ENCODE data around the gene KCNIP3.

KCNIP3 gene

DNA sequence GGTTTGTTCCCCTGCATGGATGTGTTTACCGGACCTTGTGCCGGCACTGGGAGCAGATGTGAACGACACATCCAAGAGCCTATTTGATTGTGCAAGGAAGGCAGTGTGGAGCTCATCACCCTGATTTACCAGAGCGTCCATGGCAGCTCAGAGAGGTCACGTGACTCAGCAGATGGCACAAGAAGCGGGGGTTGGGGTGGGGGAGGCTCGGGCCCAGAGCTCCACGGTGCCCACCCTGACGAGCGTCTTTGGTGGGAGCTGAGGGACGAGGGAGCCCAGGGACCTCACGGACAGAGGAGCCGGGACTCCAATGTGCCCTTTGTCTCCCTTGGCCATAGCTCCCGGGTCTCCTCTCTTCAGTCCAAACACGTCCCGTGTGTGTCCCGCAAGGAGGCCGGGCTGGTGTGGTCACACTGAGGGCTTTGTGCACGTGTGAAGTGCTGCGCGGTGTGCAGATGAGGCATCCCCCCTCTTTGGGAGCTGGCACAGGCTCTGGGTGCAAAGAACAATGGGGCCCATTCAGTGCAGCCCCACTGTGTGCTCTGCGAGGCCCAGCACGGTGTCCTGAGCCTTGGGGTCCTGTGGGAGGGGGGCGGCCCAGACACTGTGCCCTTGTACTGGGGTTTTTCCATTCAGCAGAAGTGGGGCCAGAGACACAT lies 15.5 kb downstream of the KCNIP3 start:
- no peak for DNase-seq (ENCODE audit: low read depth in 3 of 3, low spot score in 1 of 3)

DNA sequence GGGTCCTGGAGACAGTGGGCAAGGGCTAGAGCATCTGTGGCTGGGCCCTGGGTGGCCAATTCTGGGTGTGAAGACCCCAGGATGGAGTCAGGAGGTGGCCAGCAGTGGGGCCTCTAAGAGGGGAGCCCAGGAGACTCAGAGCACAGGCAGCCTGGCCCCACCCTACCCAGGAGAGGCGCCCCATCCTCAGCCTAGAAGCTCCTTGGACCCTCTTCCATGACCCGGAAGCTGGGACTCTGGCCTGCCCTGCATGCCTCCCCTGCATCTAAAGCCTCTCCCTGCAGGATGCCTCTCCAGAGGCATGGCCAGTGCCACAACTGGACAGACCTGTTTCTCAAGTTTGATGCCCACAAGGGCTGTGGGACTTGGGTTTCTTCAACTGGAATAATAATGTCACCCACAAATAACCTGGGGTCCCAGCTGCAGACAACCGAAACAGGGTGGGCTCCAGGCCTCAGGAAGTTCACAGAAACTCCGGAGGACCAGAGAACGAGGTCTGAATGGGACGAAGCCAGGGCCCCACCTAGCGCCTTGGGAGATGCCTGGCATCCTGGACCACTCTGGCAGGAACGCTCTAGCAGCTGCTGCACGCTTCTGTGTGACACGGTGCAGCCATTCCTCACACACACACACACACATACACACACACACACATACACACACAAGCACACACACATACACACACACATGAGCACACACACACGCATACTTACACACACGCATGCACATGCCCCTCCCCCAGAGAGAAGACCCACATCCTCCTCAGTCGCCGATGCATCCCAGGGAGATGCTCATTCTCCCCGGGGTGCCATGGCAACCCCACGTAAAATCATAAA lies 16.4 kb downstream of the KCNIP3 start:
- no peak for DNase-seq (ENCODE audit: low read depth in 3 of 3, low spot score in 1 of 3)

DNA sequence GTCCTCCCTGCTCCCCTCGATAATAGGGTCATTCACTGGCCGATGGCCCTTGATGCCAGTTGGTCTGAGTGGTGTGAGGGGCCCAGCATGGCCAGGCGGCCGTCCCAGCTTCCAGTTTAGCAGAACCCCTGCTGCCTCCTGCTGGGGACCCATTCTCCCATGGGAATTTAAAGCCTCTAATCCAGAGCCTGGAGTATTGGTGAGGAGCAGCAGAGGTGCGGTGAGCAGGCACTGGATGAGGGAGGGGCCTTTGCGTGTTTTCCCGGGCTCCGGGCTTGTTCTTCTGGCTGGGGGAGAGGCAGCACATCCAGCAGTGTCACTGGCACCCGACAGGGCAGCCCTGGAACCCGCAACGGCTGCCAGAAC lies 17.4 kb downstream of the KCNIP3 start:
- DNase-seq (ENCODE audit: low read depth in 3 of 3, low spot score in 1 of 3): no peak

DNA sequence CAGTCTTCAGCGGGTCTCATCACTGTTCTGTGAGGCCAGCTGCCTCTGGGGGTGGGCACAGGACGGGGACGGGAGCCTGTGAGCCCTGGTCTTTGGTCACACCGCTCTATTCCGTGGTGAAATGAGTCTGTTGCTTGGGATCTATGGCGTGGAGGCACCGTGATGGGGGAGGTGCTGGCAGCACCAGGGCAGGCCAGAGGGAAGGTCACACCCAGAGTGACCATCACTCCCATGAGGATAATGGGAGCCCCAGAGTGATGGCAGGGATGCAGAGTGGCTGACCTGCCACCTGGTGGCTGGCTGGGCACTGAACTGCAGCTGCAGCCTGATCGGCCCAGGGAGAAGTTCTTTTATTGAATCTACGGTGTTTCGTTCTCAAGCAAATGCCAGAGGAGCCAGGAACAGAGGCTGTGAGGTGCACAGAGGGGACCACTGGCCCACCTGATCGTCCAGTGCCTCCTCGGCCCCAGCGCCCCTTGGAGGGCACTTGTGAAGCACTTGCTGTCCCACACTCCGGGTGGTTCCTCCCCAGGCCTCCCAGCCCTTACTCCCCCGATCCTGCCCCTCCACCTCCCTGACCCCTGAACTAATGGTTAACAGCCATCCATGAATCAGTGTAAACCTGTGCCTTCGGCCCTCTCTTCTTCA lies 17.9 kb downstream of the KCNIP3 start:
- no peak for DNase-seq (ENCODE audit: low read depth in 3 of 3, low spot score in 1 of 3)

DNA sequence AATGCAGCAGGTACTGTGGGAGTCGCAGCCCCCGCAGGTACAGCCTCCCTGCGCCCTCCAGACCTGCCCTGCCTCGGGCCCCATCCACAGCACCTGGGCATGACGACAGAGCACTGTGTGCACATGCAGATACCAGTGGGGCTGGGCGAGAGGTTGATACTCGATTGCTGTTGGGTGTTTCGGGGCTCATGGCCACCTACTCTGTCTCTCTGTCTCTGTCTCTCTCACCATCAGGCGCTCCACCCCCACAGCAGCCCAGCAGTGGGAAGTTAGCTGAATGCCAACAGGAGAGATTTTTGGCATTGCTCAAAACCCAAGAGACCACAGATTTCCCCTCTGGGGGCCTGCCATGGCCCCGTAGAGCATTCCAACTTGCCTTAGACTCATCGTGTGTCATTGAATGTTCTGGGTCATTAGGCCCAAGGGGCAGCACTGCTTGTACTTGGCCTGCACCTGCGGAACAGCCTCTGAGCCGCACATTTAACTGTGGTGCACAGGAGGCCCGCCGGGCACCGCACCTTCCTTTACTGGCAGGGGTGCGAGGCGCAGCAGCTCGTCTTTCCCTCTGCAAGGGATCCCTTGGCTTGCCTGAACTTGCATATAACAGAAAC lies 18.8 kb downstream of the KCNIP3 start:
- no peak for DNase-seq (ENCODE audit: low read depth in 3 of 3, low spot score in 1 of 3)

DNA sequence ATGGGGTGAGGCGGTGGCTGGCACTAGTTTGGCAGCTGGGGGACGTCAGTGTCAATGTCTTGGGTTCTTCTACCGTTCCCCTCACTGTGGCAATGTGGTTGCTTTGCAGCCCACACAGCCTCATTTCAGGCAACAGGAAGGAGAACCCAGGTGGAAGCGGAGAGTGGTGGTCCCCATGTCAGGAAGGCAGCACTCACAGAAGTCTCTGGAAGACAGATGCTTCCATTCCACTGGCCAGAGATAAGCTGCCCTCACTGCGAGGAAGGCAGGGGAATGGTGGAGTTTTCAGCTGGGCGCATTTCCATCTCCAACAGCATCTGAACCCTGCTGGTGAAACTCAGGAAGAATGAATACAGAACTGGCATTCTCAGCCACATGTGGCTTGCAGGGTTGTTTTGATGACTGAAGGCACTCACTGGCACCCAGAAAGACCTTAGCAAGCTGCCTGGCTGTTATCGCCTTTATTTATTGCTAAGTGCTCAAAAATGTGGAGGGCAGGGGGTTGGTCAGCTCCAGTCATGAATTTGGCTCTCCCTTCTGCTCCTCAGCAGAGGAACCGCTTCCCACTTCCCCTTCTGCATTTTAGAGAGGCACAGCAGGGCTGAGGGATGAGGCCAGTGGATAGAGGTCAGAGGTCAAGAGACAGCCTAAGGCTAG lies 19.4 kb downstream of the KCNIP3 start:
- no peak for DNase-seq (ENCODE audit: low read depth in 3 of 3, low spot score in 1 of 3)

DNA sequence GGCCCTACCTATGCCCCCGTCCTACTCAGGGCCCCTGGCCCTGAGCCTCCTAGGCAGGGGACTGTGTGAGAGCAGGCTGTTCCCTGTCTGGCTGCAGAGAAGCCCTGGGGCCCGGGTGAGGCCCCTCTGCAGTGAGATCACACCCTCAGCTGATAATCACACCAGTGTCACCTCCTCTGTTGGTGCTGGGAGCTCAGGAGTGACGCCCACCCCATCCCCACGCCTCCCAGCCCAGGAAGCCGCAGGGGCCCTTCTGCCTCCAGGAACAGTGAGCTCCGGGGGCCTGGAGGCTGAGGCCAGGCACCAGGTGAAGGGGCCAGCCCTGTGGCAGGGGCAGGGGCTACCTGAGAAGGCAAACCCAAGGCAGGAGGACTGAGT lies 20.0 kb downstream of the KCNIP3 start:
- no peak for DNase-seq (ENCODE audit: low read depth in 3 of 3, low spot score in 1 of 3)

DNA sequence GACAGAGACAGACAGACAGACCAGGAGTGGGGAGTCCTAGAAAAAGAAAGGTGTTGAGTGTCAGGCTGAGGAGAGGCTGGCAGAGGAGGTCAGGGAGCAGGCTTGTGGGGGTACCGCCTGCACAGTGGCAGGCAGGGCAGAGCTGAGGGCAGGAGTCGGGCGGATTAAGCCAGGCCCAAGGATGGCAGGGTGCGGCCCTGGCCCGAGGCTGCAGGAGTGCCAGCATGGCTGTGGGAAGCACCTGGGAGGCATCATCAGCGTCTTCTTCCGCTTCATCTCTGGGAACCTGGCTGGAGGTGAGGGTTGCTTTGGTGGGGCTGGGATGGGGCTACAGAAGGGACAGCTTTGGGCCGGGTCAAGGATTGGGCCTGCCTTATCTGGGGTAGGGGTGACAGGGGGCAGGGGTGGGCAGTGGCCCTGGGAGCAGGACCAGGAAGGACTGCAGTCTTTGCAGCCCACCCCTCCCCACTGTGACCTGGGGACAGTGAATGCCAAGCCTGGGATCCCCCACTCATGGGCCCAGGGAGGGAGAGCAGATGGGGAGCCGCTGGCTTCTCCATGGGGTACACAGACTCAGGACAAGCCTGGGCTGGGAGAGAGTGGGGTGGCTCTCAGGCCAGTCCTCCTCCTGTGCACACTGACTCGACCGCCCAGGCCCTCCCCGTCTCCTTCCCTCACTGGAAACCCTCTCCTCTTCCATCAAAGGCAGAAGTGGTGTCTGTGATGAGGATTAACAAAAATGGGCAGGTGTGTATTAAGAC lies 20.7 kb downstream of the KCNIP3 start:
- DNase-seq (ENCODE audit: low read depth in 3 of 3, low spot score in 1 of 3): no peak

DNA sequence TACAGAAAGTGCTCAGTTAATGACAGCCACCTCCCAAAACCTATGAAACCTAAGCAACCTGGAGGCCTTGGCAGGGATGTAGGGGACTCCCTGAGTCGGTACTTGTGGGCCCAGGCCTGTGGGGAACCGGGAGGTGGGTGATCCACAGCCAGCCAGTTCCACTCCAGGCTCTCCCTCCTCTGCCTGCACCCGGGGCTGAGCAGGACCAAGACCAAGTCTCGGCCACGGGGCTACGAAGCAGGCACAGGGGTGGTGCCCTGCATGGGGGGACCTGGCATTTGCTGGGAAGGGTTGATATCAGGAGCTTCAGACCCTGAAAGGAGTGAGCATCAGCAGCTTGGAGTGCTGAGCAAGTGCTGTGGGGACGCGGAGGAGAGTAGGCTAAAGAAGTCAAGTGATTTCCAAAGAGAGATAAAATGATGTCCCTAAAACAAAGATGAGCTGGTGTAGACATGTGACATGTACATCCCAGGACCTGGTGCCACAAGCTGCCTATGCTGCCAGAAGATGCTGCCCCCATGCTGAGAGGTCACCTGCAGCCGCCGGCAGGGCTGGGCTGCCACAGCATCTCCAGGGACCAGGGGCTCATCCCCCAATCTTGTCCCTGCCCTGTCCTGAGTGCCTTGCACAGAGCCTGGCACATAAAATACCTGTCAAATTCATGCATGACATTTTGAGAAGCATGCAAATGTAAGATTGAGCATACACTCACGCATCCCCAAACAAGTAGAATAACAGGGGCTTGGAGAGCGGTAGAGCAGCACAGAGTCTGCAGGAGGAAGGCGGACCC lies 21.5 kb downstream of the KCNIP3 start:
- DNase-seq (ENCODE audit: low read depth in 3 of 3, low spot score in 1 of 3): no peak

DNA sequence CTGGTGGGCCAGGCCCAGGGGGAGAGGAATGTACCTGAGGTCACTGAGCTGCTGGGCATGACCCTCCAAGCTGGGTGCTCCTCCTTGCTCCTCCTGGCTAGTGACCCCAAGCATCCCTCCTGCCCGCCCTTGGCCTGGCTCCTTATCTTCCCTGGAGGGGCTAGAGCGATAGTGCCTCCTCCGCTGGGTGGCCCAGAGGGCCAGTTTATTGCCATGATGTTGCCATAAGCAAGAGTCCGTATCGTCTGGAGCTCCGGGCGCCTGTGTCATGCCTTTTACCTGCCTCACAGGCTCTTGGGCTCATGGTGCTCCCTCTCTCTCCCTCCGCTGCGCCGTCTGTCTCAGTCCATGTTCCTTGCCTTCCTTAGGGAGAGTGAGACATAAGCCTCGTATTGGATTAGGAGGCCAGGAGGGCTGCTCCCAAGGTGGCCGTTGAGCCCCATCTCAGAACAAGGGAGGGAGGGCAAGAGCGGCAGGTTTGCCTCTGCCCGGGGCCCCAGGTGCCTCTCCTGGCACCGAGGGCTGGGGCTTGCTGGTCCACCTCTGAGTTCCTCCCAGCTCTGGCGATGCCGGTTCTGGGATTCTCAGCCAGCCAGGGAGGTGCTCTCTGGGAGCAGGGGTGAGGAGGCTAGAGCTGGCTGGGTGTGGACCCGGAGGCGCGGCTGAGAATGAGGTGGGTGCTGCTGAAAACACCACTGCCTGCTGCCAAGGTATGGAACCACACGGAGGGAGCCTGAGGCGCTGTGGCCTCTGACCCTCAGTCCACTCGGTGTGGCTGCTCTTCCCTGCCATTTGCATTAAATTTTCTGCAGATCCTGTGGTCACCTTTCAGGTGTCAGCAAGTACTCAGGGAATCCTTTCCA lies 22.6 kb downstream of the KCNIP3 start:
- DNase-seq (ENCODE audit: low read depth in 3 of 3, low spot score in 1 of 3): no peak

DNA sequence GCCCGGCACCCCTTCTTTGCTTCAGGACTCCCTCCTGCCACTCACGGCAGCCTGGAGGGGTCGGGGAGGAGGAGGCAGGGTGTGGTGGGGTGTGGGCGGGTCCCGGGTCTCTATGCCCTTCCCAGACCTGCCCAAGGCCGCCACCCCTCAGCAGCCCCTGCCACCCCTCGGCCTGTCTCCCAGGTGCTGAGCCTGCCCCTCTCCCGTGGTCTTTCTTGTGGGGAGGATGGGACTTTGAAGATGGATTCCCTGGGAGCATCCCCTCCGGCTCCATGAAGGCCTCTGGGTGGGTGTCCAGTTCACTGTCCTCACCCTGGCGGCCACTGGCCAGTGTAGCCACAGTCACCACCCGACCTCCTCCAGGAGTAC lies 23.2 kb downstream of the KCNIP3 start:
- DNase-seq (ENCODE audit: low read depth in 3 of 3, low spot score in 1 of 3): no peak

DNA sequence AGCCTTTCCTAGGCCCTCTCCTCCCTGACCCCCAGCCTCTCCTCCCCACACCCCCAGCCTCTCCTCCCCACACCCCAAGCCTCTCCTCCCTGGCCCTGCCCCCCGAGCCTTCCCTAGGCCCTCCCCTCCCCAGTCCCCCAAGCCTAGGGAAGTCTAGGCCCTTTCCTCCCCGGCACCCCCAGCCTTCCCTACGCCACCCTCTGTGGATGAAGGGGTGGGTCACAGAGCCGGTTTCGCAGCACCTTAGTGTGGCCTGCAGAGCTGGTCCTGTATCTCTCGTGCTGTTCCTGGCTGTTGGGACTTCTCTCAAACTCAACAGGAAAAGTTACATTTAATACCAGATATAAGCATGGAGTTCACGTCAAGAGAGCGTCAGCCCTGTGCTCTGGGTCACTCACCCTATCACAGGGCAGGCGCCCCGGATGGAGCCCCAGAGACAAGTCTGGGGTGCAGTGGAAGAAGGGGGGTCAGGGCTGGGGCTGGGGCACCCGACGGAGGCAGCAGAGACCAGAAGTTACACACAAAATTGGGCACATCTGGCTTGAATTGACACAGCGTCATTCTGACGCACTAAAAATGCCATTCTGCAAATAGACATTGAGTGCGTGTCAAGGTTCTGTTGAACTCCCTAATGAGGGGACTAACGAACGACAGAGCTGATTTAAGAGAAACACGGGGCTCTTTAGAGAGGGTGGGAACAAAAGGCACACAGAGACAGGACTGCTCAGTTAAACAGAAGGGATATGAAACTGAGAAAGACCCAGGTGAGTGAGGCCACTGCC lies 24.0 kb downstream of the KCNIP3 start:
- DNase-seq (ENCODE audit: low read depth in 3 of 3, low spot score in 1 of 3): no peak

DNA sequence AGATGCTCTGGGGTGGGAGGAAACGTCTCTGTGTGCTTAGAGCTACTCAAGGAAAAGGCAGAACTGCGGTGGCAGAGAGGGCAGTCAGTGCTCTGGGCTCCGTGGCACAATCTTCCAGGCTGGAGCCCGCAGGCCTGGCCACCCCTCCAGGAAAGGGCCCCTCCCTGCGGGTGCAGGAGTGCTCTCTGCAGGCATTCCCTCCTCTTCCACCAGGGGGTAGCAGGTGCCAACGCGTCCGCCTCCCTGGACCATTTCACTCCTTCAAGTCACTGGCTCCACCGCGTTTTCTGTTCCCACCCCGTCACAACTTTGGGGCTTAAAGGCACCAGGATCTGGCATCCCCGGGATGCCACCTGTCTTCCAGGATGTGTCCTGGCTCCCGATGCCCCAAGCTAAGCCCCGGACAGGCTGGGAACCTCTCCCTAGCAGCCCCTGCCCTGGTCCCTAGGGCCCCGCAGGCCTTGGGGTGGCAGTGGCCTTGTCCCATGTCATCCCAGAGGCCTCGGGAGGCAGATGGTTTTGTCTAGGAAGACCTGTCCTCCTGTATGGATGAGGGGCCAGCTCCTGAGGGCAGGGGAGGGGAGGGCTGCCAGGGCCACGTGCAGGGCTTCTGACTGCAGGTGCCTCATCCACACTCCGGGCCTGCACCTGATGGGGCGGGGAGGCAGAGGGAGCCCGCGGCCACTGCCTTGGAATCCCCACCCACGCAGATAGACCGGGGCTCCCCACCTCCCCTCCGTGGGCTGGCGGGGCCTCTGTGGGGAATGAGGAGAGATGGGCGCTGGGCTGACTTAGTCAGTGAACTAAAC lies 26.4 kb downstream of the KCNIP3 start:
- no peak for DNase-seq (ENCODE audit: low read depth in 3 of 3, low spot score in 1 of 3)

DNA sequence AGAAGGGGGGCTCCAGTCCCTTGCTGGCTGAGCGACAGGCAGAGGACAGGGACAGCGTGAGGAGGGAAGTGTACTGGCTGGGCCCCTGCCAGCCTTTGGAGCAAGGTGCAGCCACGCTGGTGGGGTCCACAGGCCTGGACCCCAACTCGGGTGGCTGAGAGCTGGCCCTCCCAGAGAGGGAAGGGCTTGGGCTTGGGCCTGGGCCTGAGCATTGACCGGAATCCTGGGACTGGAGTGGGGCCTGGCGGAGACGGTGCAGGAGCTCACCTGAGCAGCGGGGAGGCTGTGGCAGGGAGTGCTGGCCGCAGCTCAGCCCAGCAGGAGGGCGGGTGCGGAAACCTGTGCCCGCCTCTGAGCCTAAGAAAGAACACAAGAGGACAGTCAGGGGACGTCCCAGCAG lies 27.9 kb downstream of the KCNIP3 start:
- no peak for DNase-seq (ENCODE audit: low read depth in 3 of 3, low spot score in 1 of 3)

DNA sequence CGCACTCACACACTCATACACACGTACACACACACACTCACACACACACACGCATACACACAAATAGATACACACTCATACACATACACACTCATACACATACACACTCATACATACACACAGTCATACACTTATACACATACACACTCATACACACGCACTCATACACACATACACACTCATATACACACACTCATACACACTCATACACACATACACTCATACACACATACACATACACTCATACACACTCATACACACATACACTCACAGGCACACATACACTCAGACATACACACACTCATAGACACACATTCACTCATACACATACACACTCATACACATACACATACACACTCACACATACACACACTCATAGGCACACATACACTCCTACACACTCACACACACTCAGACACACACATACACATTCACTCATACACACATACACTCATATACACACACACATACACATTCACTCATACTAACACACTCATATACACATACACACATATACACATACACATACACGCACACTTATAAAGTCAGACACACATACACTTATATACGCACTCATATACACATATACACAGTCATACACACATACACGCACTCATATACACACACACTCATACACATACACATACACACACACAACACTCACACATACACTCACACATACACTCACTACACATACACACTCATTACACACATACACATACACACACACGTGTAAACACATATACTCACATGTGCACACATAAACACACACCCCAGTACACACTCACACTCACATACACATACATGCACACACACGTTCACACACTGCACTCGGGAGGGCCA lies 28.7 kb downstream of the KCNIP3 start:
- DNase-seq (ENCODE audit: low read depth in 3 of 3, low spot score in 1 of 3): no peak

DNA sequence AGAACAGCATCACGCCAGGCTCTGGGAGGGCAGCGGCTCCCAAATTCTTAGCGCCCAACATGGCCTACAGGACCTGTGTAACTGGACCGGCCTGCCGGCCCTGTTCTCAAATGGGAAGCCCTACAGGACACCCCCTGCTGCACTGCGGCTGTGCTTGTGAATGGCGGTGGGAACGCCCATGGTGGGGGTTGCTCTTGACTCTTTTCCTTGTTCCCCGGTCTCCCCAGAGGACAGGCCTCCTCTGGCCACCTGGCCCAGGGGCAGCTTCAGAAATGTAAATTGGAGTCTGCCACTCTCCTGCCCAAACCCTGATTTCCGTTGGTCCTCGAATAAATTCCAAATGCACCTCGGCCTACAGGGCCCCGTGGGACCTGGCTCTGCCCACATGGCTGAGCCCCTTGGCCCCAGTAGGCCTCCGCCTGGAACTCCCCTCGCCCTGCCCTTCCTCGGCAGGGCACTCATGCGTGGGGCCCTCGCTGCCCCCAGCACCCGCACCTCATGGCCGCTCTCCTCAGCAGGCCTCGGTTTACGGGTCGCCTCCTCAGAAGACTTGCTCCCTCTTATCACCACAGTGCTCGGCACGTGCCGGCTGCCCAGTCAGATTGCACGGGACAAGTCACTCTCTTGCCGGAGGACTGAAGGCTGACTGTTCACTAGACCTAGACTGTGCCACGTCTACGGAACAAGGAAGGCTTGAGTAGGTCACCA lies 29.4 kb downstream of the KCNIP3 start:
- no peak for DNase-seq (ENCODE audit: low read depth in 3 of 3, low spot score in 1 of 3)

Measured in stimulated activated CD4-positive, alpha-beta T cell treated with anti-CD3 and anti-CD28 coated beads, TNF-alpha, amount 100 ng/mL, for 1 hour (primary cell).